Karpas-422 (cell line): ENCODE measurements around the gene BMP7. TPM values are rescaled to one million over a fixed set of nuclear protein-coding genes. Genes with fewer than 3 reads are reported as not detected.
A peak's percentile ranks its signal among the peaks of the same experiment; 100 is the strongest.

ENCODE experiments used
- DNase-seq: peaks from one replicate; pipeline ENCODE4 v3.0.0-alpha.2; 2015
- H2AFZ ChIP-seq: fragments of 200-600 bp; sonication (generic); 2 replicates; pipeline ENCODE4 v1.6.1; 2014; ENCODE audit warnings: antibody characterized with exemption, low read length, mixed read lengths
- H3K27ac ChIP-seq: fragments of 200-600 bp; sonication (generic); 2 replicates; pipeline ENCODE4 v1.5.1; 2014; ENCODE audit warnings: mild to moderate bottlenecking, low read length, moderate library complexity
- H3K27me3 ChIP-seq: fragments of 200-600 bp; sonication (generic); 2 replicates; pipeline ENCODE4 v1.6.1; 2014; ENCODE audit warnings: low read length, mixed read lengths
- H3K36me3 ChIP-seq: fragments of 200-600 bp; sonication (generic); 2 replicates; pipeline ENCODE4 v1.6.1; 2014; ENCODE audit warnings: low read length, mixed read lengths; ENCODE audit not compliant: insufficient read depth
- H3K4me1 ChIP-seq: fragments of 200-600 bp; sonication (generic); 2 replicates; pipeline ENCODE4 v1.6.1; 2014; ENCODE audit warnings: mild to moderate bottlenecking, low read length, mixed read lengths
- H3K4me2 ChIP-seq: fragments of 200-600 bp; sonication (generic); 2 replicates; pipeline ENCODE4 v1.6.1; 2014; ENCODE audit warnings: low read length, low read depth, mild to moderate bottlenecking; ENCODE audit not compliant: poor library complexity, severe bottlenecking
- H3K4me3 ChIP-seq: fragments of 200-600 bp; sonication (generic); 2 replicates; pipeline ENCODE4 v1.5.1; 2014; ENCODE audit warnings: mild to moderate bottlenecking, antibody characterized with exemption, low read length, mixed read lengths
- H3K79me2 ChIP-seq: fragments of 200-600 bp; sonication (generic); 2 replicates; pipeline ENCODE4 v1.6.1; 2014; ENCODE audit warnings: mild to moderate bottlenecking, low read length, mixed read lengths
- H3K9ac ChIP-seq: fragments of 200-600 bp; sonication (generic); 2 replicates; pipeline ENCODE4 v1.6.0; 2014; ENCODE audit warnings: low read length
- H3K9me2 ChIP-seq: fragments of 200-600 bp; sonication (generic), shearing (Covaris generic); replicated peaks from 2 replicates; pipeline ENCODE4 v1.6.0; 2014; ENCODE audit warnings: mild to moderate bottlenecking, low read length, moderate library complexity; ENCODE audit not compliant: insufficient read depth
- H3K9me3 ChIP-seq: fragments of 300-700, 200-600 bp; sonication (generic); 2 replicates; pipeline ENCODE4 v1.6.1; 2014; ENCODE audit warnings: low read length, mixed read lengths
- H4K20me1 ChIP-seq: fragments of 200-600 bp; sonication (generic); 2 replicates; pipeline ENCODE4 v1.6.1; 2014; ENCODE audit warnings: mild to moderate bottlenecking, antibody characterized with exemption, low read length, low read depth; ENCODE audit not compliant: insufficient read depth
- total RNA-seq: library from RNA; depleted of rRNA; stranded (reverse); fragments of >200 nt; shearing (Covaris generic); gene quantifications from 2 replicates; pipeline ENCODE4 v1.2.3, GENCODE V29; 2014; ENCODE audit warnings: low replicate concordance

BMP7 gene
- total RNA-seq, 1 experiment from 2014 or later: not detected

GRCh38 chr20:57275334-57275733 lies 8.9 kb upstream of the BMP7 start:
- Histone ChIP-seq H3K27ac (no peak overlapping the region), H3K9ac (no peak overlapping the region), H3K4me3 (no peak overlapping the region), H3K4me1 (peaks cover 31% of the 10 kb centered on the region), H4K20me1 (no peaks in the 10 kb centered on the region), H2AFZ (no peak overlapping the region), H3K4me2 (no peak overlapping the region), H3K79me2 (no peaks in the 10 kb centered on the region), H3K9me3 (no peaks in the 10 kb centered on the region), H3K36me3 (no peaks in the 10 kb centered on the region), H3K27me3 (no peaks in the 10 kb centered on the region), H3K9me2 (no peaks in the 10 kb centered on the region)
- DNase-seq: no peak

- Histone ChIP-seq H3K9ac (no peak overlapping the region), H3K27me3 (no peaks in the 10 kb centered on the region), H3K36me3 (no peaks in the 10 kb centered on the region), H3K4me1 (peaks cover 31% of the 10 kb centered on the region), H3K9me2 (no peaks in the 10 kb centered on the region), H3K4me3 (no peak overlapping the region), H3K79me2 (no peaks in the 10 kb centered on the region), H3K27ac (no peak overlapping the region), H3K9me3 (no peaks in the 10 kb centered on the region), H3K4me2 (no peak overlapping the region), H2AFZ (no peak overlapping the region), H4K20me1 (no peaks in the 10 kb centered on the region)
- no peak for DNase-seq
Observed at GRCh38 chr20:57274846-57275245, 8.4 kb upstream of the BMP7 start.

- DNase-seq: no peak
- H3K9me2 ChIP-seq: no peaks in the 10 kb centered on the region
- H3K4me2 ChIP-seq: no peak overlapping the region
- no peaks in the 10 kb centered on the region for H3K9me3 ChIP-seq
- H3K27ac ChIP-seq: no peak overlapping the region
- H3K79me2 ChIP-seq: no peaks in the 10 kb centered on the region
- H3K4me3 ChIP-seq: no peak overlapping the region
- H4K20me1 ChIP-seq: no peaks in the 10 kb centered on the region
- H2AFZ ChIP-seq: no peak overlapping the region
- peaks cover 31% of the 10 kb centered on the region for H3K4me1 ChIP-seq
- H3K36me3 ChIP-seq: no peaks in the 10 kb centered on the region
- no peaks in the 10 kb centered on the region for H3K27me3 ChIP-seq
- H3K9ac ChIP-seq: no peak overlapping the region
Observed at GRCh38 chr20:57274299-57274698, 7.9 kb upstream of the BMP7 start.

DNA sequence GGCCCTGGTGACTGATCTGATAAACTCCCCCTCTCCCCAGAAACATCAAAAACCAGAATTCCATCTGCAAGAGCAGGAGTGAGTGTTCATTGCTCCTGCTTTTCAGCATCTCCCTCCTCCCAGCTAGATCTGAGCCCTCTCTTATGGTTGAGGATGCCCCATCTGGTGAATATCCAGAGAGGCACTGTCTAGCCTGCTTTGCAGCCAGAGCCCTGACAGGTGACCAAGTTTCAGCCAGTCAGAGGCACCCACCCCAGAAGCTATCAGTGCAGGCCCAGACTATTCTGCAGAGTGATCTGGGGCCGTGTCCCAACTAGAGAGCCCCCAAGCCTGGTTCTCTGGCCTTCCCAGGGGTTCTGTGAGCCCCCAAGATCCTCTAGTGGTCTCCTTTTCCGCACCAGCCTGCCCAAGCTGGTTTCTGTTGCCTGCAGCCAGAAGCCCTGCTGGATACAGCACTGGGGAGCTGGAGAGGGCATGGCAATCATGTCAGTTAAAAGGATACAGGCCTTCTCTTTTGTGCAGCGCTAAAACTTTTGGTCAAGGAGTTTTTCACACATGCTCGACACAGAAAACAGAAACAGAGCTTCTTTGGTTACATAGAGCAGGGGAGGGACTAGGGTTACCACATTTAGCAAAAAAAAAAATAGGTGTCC lies 6.6 kb upstream of the BMP7 start:
- no peaks in the 10 kb centered on the region for H3K27me3 ChIP-seq
- H2AFZ ChIP-seq: 0 out of 2 replicates have a peak overlapping the region, but pooled peaks have one; percentile 30
- no peaks in the 10 kb centered on the region for H3K9me3 ChIP-seq
- no peaks in the 10 kb centered on the region for H3K9me2 ChIP-seq
- H3K4me1 ChIP-seq: peaks cover 25% of the 10 kb centered on the region
- H3K36me3 ChIP-seq: no peaks in the 10 kb centered on the region
- no peak overlapping the region for H3K27ac ChIP-seq
- no peak overlapping the region for H3K4me2 ChIP-seq
- no peaks in the 10 kb centered on the region for H4K20me1 ChIP-seq
- H3K9ac ChIP-seq: peak overlapping the region; percentile 39
- DNase-seq: peak; percentile 66
- H3K79me2 ChIP-seq: no peaks in the 10 kb centered on the region
- H3K4me3 ChIP-seq: no peak overlapping the region

GRCh38 chr20:57270204-57270984 lies 4.0 kb upstream of the BMP7 start:
- Histone ChIP-seq H3K27ac (no peak overlapping the region), H3K4me2 (no peak overlapping the region), H3K4me1 (peaks cover 12% of the 10 kb centered on the region), H3K9ac (no peak overlapping the region), H3K9me2 (no peaks in the 10 kb centered on the region), H3K36me3 (no peaks in the 10 kb centered on the region), H2AFZ (no peak overlapping the region), H3K9me3 (no peaks in the 10 kb centered on the region), H3K79me2 (no peaks in the 10 kb centered on the region), H3K4me3 (no peak overlapping the region), H4K20me1 (no peaks in the 10 kb centered on the region), H3K27me3 (no peaks in the 10 kb centered on the region)
- no peak for DNase-seq

- H3K9ac ChIP-seq: no peak overlapping the region
- H3K9me2 ChIP-seq: no peaks in the 10 kb centered on the region
- DNase-seq: no peak
- H3K36me3 ChIP-seq: no peaks in the 10 kb centered on the region
- H2AFZ ChIP-seq: no peak overlapping the region
- no peak overlapping the region for H3K27ac ChIP-seq
- peaks cover 12% of the 10 kb centered on the region for H3K4me1 ChIP-seq
- no peaks in the 10 kb centered on the region for H4K20me1 ChIP-seq
- no peaks in the 10 kb centered on the region for H3K79me2 ChIP-seq
- no peaks in the 10 kb centered on the region for H3K9me3 ChIP-seq
- no peak overlapping the region for H3K4me2 ChIP-seq
- H3K27me3 ChIP-seq: no peaks in the 10 kb centered on the region
- H3K4me3 ChIP-seq: no peak overlapping the region
Observed at GRCh38 chr20:57269148-57269984, 2.9 kb upstream of the BMP7 start.

DNA sequence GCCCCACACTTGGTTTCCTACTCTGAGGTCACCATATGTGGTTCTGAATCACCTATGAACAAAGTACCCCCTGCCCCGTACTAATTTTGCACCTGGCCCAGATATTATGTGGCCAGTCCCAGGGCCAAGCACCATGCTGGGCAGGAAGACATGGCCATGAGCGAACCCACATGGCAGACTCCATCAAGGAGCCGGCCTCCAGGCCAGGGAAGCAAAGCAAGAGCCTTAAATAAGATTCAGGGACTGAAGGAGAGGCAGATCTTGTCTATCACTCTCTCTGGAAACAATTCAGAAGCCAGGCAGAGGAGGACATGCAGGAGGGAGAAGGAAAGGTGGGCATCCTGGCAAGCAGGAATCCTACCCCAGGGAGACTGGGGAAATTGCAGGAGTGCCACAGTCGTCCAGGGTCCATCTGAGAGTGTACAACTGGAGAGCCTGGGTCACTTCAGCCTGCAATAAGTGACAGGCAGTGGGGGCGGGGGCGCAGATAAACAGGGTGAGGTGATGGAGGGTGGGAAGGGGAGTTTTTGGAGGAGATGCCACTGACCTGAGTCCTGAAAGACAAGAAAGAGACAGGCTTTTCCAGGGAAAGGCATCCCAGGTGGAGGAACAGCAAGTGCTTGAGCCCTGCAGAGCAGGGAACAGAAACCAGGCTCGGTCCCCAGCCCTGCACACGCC lies 2.1 kb upstream of the BMP7 start:
- no peak overlapping the region for H3K27ac ChIP-seq
- no peak for DNase-seq
- no peak overlapping the region for H2AFZ ChIP-seq
- no peaks in the 10 kb centered on the region for H3K9me2 ChIP-seq
- H3K27me3 ChIP-seq: no peaks in the 10 kb centered on the region
- no peaks in the 10 kb centered on the region for H3K79me2 ChIP-seq
- H3K4me2 ChIP-seq: no peak overlapping the region
- no peak overlapping the region for H3K4me3 ChIP-seq
- no peaks in the 10 kb centered on the region for H3K36me3 ChIP-seq
- peaks cover 11% of the 10 kb centered on the region for H3K4me1 ChIP-seq
- H4K20me1 ChIP-seq: no peaks in the 10 kb centered on the region
- H3K9me3 ChIP-seq: no peaks in the 10 kb centered on the region
- no peak overlapping the region for H3K9ac ChIP-seq
